ENCODE measurements around the gene DNAJA4. TPM values are rescaled to one million over a fixed set of nuclear protein-coding genes. Genes with fewer than 3 reads are reported as not detected.

The DNAJA4 gene
- polyA plus RNA-seq, 1 donor from 2014 or later, result 0.66 TPM

DNA sequence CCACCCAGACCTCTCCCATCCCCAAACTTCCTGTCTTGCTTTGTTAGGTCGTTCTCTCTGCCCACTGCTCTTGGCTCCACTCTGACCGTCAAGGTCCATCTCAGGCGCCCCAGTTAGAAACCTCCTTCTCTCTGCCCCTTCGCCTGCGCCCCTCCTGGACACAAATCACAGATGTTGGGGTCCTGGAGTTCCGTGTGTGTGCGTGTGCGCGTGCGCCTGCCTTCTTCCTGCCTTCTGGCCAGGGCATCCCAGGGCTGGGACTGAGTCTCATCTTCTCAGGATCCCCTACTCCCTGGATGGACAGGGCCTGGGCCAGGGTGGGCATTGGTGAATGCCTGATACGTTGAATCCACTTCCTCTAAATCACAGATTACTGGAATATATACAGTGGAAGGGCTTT lies 30.9 kb upstream of the DNAJA4 start:
- no peak overlapping the region for H3K9ac ChIP-seq (ENCODE audit: low read length)
- H3F3A ChIP-seq (ENCODE audit: insufficient read depth, low read length, poor library complexity, severe bottlenecking), result no peaks in the 10 kb centered on the region
- H3K4me3 ChIP-seq (ENCODE audit: low read length), result no peak overlapping the region
- no peaks in the 10 kb centered on the region for H3K9me2 ChIP-seq (ENCODE audit: insufficient read depth, low read length)
- no peak overlapping the region for H3K4me2 ChIP-seq (ENCODE audit: low read length)
- no peaks in the 10 kb centered on the region for H3K9me3 ChIP-seq (ENCODE audit: low read length)
- no peaks in the 10 kb centered on the region for H3K27me3 ChIP-seq (ENCODE audit: insufficient read depth, low read depth, low read length)
- H2AFZ ChIP-seq (ENCODE audit: low read depth, low read length), result no peak overlapping the region
- H4K20me1 ChIP-seq (ENCODE audit: insufficient read depth), result no peaks in the 10 kb centered on the region
- H3K36me3 ChIP-seq (ENCODE audit: insufficient read depth, low read length), result no peaks in the 10 kb centered on the region
- no peaks in the 10 kb centered on the region for H3K79me2 ChIP-seq (replicated peaks; ENCODE audit: insufficient read depth, low read length)
- H3K27ac ChIP-seq (ENCODE audit: low read length), result no peak overlapping the region
- TF ChIP-seq EP300 (conservative IDR thresholded peaks at IDR 0.05; ENCODE audit: poor library complexity, severe bottlenecking) (no peak), MXI1 (conservative IDR thresholded peaks at IDR 0.05; ENCODE audit: poor library complexity, severe bottlenecking) (no peak), TAF1 (IDR thresholded peaks at IDR 0.05; ENCODE audit: low read depth) (no peak), SMC3 (conservative IDR thresholded peaks at IDR 0.05; ENCODE audit: poor library complexity) (no peak), EZH2 (IDR thresholded peaks at IDR 0.05; ENCODE audit: borderline replicate concordance, insufficient read depth, low read length, poor library complexity, severe bottlenecking) (no peak), POLR2AphosphoS5 (IDR thresholded peaks at IDR 0.05) (no peak), RAD21 (conservative IDR thresholded peaks at IDR 0.05) (no peak)
- TF ChIP-seq, protein P1, sequence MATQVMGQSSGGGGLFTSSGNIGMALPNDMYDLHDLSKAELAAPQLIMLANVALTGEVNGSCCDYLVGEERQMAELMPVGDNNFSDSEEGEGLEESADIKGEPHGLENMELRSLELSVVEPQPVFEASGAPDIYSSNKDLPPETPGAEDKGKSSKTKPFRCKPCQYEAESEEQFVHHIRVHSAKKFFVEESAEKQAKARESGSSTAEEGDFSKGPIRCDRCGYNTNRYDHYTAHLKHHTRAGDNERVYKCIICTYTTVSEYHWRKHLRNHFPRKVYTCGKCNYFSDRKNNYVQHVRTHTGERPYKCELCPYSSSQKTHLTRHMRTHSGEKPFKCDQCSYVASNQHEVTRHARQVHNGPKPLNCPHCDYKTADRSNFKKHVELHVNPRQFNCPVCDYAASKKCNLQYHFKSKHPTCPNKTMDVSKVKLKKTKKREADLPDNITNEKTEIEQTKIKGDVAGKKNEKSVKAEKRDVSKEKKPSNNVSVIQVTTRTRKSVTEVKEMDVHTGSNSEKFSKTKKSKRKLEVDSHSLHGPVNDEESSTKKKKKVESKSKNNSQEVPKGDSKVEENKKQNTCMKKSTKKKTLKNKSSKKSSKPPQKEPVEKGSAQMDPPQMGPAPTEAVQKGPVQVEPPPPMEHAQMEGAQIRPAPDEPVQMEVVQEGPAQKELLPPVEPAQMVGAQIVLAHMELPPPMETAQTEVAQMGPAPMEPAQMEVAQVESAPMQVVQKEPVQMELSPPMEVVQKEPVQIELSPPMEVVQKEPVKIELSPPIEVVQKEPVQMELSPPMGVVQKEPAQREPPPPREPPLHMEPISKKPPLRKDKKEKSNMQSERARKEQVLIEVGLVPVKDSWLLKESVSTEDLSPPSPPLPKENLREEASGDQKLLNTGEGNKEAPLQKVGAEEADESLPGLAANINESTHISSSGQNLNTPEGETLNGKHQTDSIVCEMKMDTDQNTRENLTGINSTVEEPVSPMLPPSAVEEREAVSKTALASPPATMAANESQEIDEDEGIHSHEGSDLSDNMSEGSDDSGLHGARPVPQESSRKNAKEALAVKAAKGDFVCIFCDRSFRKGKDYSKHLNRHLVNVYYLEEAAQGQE (IDR thresholded peaks at IDR 0.05; ENCODE audit: borderline replicate concordance), result no peak
- TF ChIP-seq, protein P2, sequence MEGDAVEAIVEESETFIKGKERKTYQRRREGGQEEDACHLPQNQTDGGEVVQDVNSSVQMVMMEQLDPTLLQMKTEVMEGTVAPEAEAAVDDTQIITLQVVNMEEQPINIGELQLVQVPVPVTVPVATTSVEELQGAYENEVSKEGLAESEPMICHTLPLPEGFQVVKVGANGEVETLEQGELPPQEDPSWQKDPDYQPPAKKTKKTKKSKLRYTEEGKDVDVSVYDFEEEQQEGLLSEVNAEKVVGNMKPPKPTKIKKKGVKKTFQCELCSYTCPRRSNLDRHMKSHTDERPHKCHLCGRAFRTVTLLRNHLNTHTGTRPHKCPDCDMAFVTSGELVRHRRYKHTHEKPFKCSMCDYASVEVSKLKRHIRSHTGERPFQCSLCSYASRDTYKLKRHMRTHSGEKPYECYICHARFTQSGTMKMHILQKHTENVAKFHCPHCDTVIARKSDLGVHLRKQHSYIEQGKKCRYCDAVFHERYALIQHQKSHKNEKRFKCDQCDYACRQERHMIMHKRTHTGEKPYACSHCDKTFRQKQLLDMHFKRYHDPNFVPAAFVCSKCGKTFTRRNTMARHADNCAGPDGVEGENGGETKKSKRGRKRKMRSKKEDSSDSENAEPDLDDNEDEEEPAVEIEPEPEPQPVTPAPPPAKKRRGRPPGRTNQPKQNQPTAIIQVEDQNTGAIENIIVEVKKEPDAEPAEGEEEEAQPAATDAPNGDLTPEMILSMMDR (IDR thresholded peaks at IDR 0.05; ENCODE audit: poor library complexity, severe bottlenecking), result no peak

DNA sequence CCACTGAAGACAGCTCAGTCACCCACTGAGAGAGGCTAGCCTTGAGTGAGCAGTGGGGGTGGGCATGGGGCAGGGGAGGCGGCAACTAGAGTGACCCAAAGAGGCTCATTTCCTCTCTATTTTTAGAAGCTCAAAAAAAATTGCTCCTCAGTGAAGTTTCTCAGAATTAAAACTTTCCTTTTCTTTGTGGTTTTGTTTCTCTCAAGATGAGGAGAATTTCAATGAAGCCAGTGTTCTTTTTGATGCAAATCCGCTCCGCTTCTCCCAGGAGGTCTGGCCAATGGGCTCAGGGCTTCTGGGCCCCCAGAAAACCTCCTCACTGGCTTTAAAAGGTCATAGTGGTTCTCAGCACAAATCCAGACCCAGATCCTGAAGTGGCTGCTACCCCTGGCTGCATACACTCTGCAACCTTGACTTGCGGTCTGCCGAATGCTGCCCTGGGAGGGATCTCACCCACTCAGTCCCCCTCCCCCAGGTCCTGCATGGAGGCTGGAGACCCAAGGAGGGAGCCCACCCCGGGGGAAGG lies 29.8 kb upstream of the DNAJA4 start, which contains the start of gene ACSBG1:
Gene ACSBG1, minus strand, starts transcription at position 51 of the 526 bp plus-strand sequence. CDS start 64 bp downstream, outside the sequence.
- H3F3A ChIP-seq (ENCODE audit: insufficient read depth, low read length, poor library complexity, severe bottlenecking), result no peaks in the 10 kb centered on the region
- no peaks in the 10 kb centered on the region for H3K79me2 ChIP-seq (replicated peaks; ENCODE audit: insufficient read depth, low read length)
- TF ChIP-seq TAF1 (IDR thresholded peaks at IDR 0.05; ENCODE audit: low read depth) (no peak), MXI1 (conservative IDR thresholded peaks at IDR 0.05; ENCODE audit: poor library complexity, severe bottlenecking) (no peak), SMC3 (conservative IDR thresholded peaks at IDR 0.05; ENCODE audit: poor library complexity) (no peak), POLR2AphosphoS5 (IDR thresholded peaks at IDR 0.05) (no peak)
- TF ChIP-seq, protein P2 (IDR thresholded peaks at IDR 0.05; ENCODE audit: poor library complexity, severe bottlenecking), result no peak
- TF ChIP-seq, protein P1 (IDR thresholded peaks at IDR 0.05; ENCODE audit: borderline replicate concordance), result no peak
- H3K36me3 ChIP-seq (ENCODE audit: insufficient read depth, low read length), result no peaks in the 10 kb centered on the region
- no peak within 1 kb of the TSS for H3K4me2 ChIP-seq (ENCODE audit: low read length)
- no peaks in the 10 kb centered on the region for H3K9me3 ChIP-seq (ENCODE audit: low read length)
- H4K20me1 ChIP-seq (ENCODE audit: insufficient read depth), result no peaks in the 10 kb centered on the region
- H3K9me2 ChIP-seq (ENCODE audit: insufficient read depth, low read length), result no peaks in the 10 kb centered on the region
- no peak within 1 kb of the TSS for H3K4me3 ChIP-seq (ENCODE audit: low read length)
- H3K27me3 ChIP-seq (ENCODE audit: insufficient read depth, low read depth, low read length), result no peaks in the 10 kb centered on the region
- no peak within 1 kb of the TSS for H2AFZ ChIP-seq (ENCODE audit: low read depth, low read length)
- H3K27ac ChIP-seq (ENCODE audit: low read length), result no peak within 1 kb of the TSS
- H3K9ac ChIP-seq (ENCODE audit: low read length), result no peak within 1 kb of the TSS

All from neural cell (in vitro differentiated cells).